Measurements from ENCODE around the gene ATRNL1. TPM values are rescaled to one million over a fixed set of nuclear protein-coding genes. Genes with fewer than 3 reads are reported as not detected.

ATRNL1 gene
- total and polyA plus RNA-seq, 2 experiments from 2014 or later = 5.9 to 17.4 TPM

GRCh38 chr10:115491526-115492140 is 398.5 kb downstream of the ATRNL1 start:
- Histone ChIP-seq H2AFZ (no peak overlapping the region), H3K9me2 (replicated peaks; ENCODE audit: insufficient read depth) (no peaks in the 10 kb centered on the region), H4K20me1 (ENCODE audit: insufficient read depth, poor library complexity, severe bottlenecking) (no peaks in the 10 kb centered on the region), H3K4me1 (ENCODE audit: insufficient read depth) (no peaks in the 10 kb centered on the region), H3K4me3 (no peak overlapping the region), H3K4me2 (no peak overlapping the region), H3K27ac (no peak overlapping the region), H3K79me2 (no peaks in the 10 kb centered on the region), H3K36me3 (replicated peaks; ENCODE audit: insufficient read depth, low read depth) (no peaks in the 10 kb centered on the region), H3K9me3 (ENCODE audit: low read depth) (no peaks in the 10 kb centered on the region), H3K27me3 (no peaks in the 10 kb centered on the region)
- no peak for DNase-seq (ENCODE audit: low spot score)
- TF ChIP-seq EZH2 (IDR thresholded peaks at IDR 0.05; ENCODE audit: borderline replicate concordance) (no peak), EZH2phosphoT487 (IDR thresholded peaks at IDR 0.05; ENCODE audit: low read depth, severe bottlenecking, unreplicated experiment) (no peak)
- TF ChIP-seq, protein P1, sequence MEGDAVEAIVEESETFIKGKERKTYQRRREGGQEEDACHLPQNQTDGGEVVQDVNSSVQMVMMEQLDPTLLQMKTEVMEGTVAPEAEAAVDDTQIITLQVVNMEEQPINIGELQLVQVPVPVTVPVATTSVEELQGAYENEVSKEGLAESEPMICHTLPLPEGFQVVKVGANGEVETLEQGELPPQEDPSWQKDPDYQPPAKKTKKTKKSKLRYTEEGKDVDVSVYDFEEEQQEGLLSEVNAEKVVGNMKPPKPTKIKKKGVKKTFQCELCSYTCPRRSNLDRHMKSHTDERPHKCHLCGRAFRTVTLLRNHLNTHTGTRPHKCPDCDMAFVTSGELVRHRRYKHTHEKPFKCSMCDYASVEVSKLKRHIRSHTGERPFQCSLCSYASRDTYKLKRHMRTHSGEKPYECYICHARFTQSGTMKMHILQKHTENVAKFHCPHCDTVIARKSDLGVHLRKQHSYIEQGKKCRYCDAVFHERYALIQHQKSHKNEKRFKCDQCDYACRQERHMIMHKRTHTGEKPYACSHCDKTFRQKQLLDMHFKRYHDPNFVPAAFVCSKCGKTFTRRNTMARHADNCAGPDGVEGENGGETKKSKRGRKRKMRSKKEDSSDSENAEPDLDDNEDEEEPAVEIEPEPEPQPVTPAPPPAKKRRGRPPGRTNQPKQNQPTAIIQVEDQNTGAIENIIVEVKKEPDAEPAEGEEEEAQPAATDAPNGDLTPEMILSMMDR (IDR thresholded peaks at IDR 0.05; ENCODE audit: poor library complexity) = no peak
- WGBS (ENCODE audit: low lambda C conversion rate, missing lambda C conversion rate) = 88% methylated on average over 10 of the region's 10 CpGs

DNA sequence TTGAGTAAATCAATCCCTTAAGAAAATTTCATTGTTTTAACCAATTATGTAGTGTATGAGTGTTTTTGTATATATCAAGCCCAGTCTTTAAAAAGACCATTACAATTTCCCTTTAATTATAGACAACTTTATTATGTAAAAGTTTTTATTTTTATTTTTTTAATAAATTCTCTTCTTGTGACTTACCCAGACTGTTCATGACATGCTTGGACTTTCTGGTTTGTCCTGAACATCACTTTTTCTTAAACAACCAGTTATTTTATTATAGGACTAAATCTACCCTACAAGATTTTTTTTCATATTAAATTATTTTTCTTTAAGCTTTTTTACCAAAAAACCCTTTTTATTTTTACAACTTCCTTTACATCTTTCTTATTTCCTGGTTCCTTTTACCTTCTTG is 410.4 kb downstream of the ATRNL1 start:
- DNase-seq (ENCODE audit: low spot score) = no peak
- peaks cover 14% of the 10 kb centered on the region for H3K9me3 ChIP-seq (ENCODE audit: low read depth)
- H3K27me3 ChIP-seq = no peaks in the 10 kb centered on the region
- no peaks in the 10 kb centered on the region for H3K79me2 ChIP-seq
- no peak overlapping the region for H3K4me2 ChIP-seq
- no peak for TF ChIP-seq EZH2phosphoT487 (IDR thresholded peaks at IDR 0.05; ENCODE audit: low read depth, severe bottlenecking, unreplicated experiment)
- TF ChIP-seq, protein P1 (IDR thresholded peaks at IDR 0.05; ENCODE audit: poor library complexity) = no peak
- TF ChIP-seq EZH2 (IDR thresholded peaks at IDR 0.05; ENCODE audit: borderline replicate concordance) = no peak
- H3K27ac ChIP-seq = no peak overlapping the region
- H2AFZ ChIP-seq = no peak overlapping the region
- H3K4me1 ChIP-seq (ENCODE audit: insufficient read depth) = no peaks in the 10 kb centered on the region
- H3K36me3 ChIP-seq (replicated peaks; ENCODE audit: insufficient read depth, low read depth) = no peaks in the 10 kb centered on the region
- no peak overlapping the region for H3K4me3 ChIP-seq
- no peaks in the 10 kb centered on the region for H4K20me1 ChIP-seq (ENCODE audit: insufficient read depth, poor library complexity, severe bottlenecking)
- H3K9me2 ChIP-seq (replicated peaks; ENCODE audit: insufficient read depth) = no peaks in the 10 kb centered on the region

- no peaks in the 10 kb centered on the region for H4K20me1 ChIP-seq (ENCODE audit: insufficient read depth, poor library complexity, severe bottlenecking)
- no peaks in the 10 kb centered on the region for H3K36me3 ChIP-seq (replicated peaks; ENCODE audit: insufficient read depth, low read depth)
- H2AFZ ChIP-seq = no peak overlapping the region
- H3K79me2 ChIP-seq = no peaks in the 10 kb centered on the region
- H3K4me1 ChIP-seq (ENCODE audit: insufficient read depth) = no peaks in the 10 kb centered on the region
- no peaks in the 10 kb centered on the region for H3K27me3 ChIP-seq
- no peaks in the 10 kb centered on the region for H3K9me3 ChIP-seq (ENCODE audit: low read depth)
- TF ChIP-seq, protein P1 (IDR thresholded peaks at IDR 0.05; ENCODE audit: poor library complexity) = no peak
- no peak for TF ChIP-seq EZH2phosphoT487 (IDR thresholded peaks at IDR 0.05; ENCODE audit: low read depth, severe bottlenecking, unreplicated experiment)
- no peak for TF ChIP-seq EZH2 (IDR thresholded peaks at IDR 0.05; ENCODE audit: borderline replicate concordance)
- no peak overlapping the region for H3K4me2 ChIP-seq
- no peak overlapping the region for H3K4me3 ChIP-seq
- no peak for DNase-seq (ENCODE audit: low spot score)
- 85% methylated on average over 2 of the region's 2 CpGs for WGBS (ENCODE audit: low lambda C conversion rate, missing lambda C conversion rate)
- H3K27ac ChIP-seq = no peak overlapping the region
- no peaks in the 10 kb centered on the region for H3K9me2 ChIP-seq (replicated peaks; ENCODE audit: insufficient read depth)
Observed at GRCh38 chr10:115514895-115515294, 421.7 kb downstream of the ATRNL1 start.

Measured in hepatocyte (in vitro differentiated cells).